Peyer's patch (tissue), 4 donors: ENCODE results near the gene CNOT4. TPM values are rescaled to one million over a fixed set of nuclear protein-coding genes. Genes with fewer than 3 reads are reported as not detected.

Experiments
- DNase-seq, 3 donors: peaks; one replicate each; pipeline ENCODE4 v3.0.0-alpha.2; 2017 to 2019
- H3K27ac ChIP-seq, 4 donors: fragments of 200-600 bp; sonication (generic); one replicate each; pipeline ENCODE4 v1.5.1; 2016 to 2019
- H3K27me3 ChIP-seq, 2 donors: fragments of 200-600 bp; sonication (generic); one replicate each; pipeline ENCODE4 v1.5.1; 2019
- H3K36me3 ChIP-seq, 3 donors: fragments of 200-600 bp; sonication (generic); one replicate each; pipeline ENCODE4 v1.5.1; 2016 to 2019
- H3K4me1 ChIP-seq, 4 donors: fragments of 200-600 bp; sonication (generic); one replicate each; pipeline ENCODE4 v1.5.1; 2016 to 2019
- H3K4me3 ChIP-seq, 4 donors: fragments of 200-600 bp; sonication (generic); 1 replicate in 3 of 4; 2 replicates in 1 of 4; pipeline ENCODE4 v1.5.1; 2016 to 2019; ENCODE audit warnings: mild to moderate bottlenecking in 1 of 4
- H3K9me3 ChIP-seq, 4 donors: fragments of 200-600 bp; sonication (generic); one replicate each; pipeline ENCODE4 v1.5.1; 2016 to 2019; ENCODE audit warnings: mild to moderate bottlenecking in 1 of 4
- CTCF ChIP-seq, 6 experiments: fragments of 450-650 bp in 4 of 6; fragments of 200-600 bp in 2 of 6; sonication (generic) in 1 of 6; IDR thresholded peaks; one replicate each; pipeline ENCODE4 v1.5.1; 2017 to 2019; ENCODE audit warnings: antibody characterized with exemption in 6 of 6, mild to moderate bottlenecking in 3 of 6, moderate library complexity in 1 of 6
- POLR2A ChIP-seq, 2 donors: fragments of 450-650 bp; IDR thresholded peaks; one replicate each; pipeline ENCODE4 v1.5.1; 2017; ENCODE audit warnings: antibody characterized with exemption in 2 of 2, mild to moderate bottlenecking in 2 of 2, moderate library complexity in 2 of 2
- total RNA-seq, 4 donors: library from RNA; depleted of rRNA; stranded (reverse); fragments of >200 nt; gene quantifications; one replicate each; pipeline ENCODE4 v1.1.0, GENCODE V29; 2016

The CNOT4 gene
- total RNA-seq, 4 donors from 2014 or later: 20.2 to 35.5 (median 24.1) TPM

- peaks cover 0 to 17% (median 0%) of the 10 kb centered on the region in 3 donors for H3K36me3 ChIP-seq
- H3K4me1 ChIP-seq: no peaks in the 10 kb centered on the region
- TF ChIP-seq POLR2A (IDR thresholded peaks at IDR 0.05) (no peak), CTCF (IDR thresholded peaks at IDR 0.05) (no peak)
- no peak for DNase-seq
- no peaks in the 10 kb centered on the region for H3K9me3 ChIP-seq
- H3K27me3 ChIP-seq: no peaks in the 10 kb centered on the region
- no peak overlapping the region for H3K4me3 ChIP-seq
- H3K27ac ChIP-seq: no peak overlapping the region
Observed at GRCh38 chr7:135410543-135410942, 99.4 kb downstream of the CNOT4 start.

- Histone ChIP-seq H3K27ac (no peak overlapping the region), H3K36me3 (peaks cover 0 to 17% (median 0%) of the 10 kb centered on the region in 3 donors)
- no peak for DNase-seq
Observed at GRCh38 chr7:135409845-135410542, 99.9 kb downstream of the CNOT4 start.

GRCh38 chr7:135407884-135408283 is 102.0 kb downstream of the CNOT4 start:
- Histone ChIP-seq H3K4me1 (no peaks in the 10 kb centered on the region), H3K9me3 (no peaks in the 10 kb centered on the region), H3K4me3 (no peak overlapping the region), H3K36me3 (peaks cover 0 to 12% (median 0%) of the 10 kb centered on the region in 3 donors), H3K27me3 (no peaks in the 10 kb centered on the region), H3K27ac (no peak overlapping the region)
- TF ChIP-seq POLR2A (IDR thresholded peaks at IDR 0.05): no peak
- no peak for TF ChIP-seq CTCF (IDR thresholded peaks at IDR 0.05)
- no peak for DNase-seq

More at GRCh38 chr7:135409845-135410542, 99.9 kb downstream of the CNOT4 start:
- no peak for TF ChIP-seq CTCF (IDR thresholded peaks at IDR 0.05)
- no peak for TF ChIP-seq POLR2A (IDR thresholded peaks at IDR 0.05)
- Histone ChIP-seq H3K9me3 (no peaks in the 10 kb centered on the region), H3K4me1 (no peaks in the 10 kb centered on the region), H3K4me3 (no peak overlapping the region), H3K27me3 (no peaks in the 10 kb centered on the region)

- Histone ChIP-seq H3K9me3 (no peaks in the 10 kb centered on the region), H3K36me3 (peaks cover 0 to 7% (median 0%) of the 10 kb centered on the region in 3 donors), H3K27ac (no peak overlapping the region), H3K27me3 (no peaks in the 10 kb centered on the region), H3K4me3 (no peak overlapping the region), H3K4me1 (no peaks in the 10 kb centered on the region)
- no peak for DNase-seq
- TF ChIP-seq CTCF (IDR thresholded peaks at IDR 0.05) (no peak), POLR2A (IDR thresholded peaks at IDR 0.05) (no peak)
Observed at GRCh38 chr7:135406918-135407317, 103.0 kb downstream of the CNOT4 start.

- TF ChIP-seq CTCF (IDR thresholded peaks at IDR 0.05) (no peak), POLR2A (IDR thresholded peaks at IDR 0.05) (no peak)
- Histone ChIP-seq H3K27me3 (no peaks in the 10 kb centered on the region), H3K4me1 (no peaks in the 10 kb centered on the region), H3K4me3 (no peak overlapping the region), H3K27ac (no peak overlapping the region), H3K9me3 (no peaks in the 10 kb centered on the region), H3K36me3 (peaks cover 0 to 7% (median 0%) of the 10 kb centered on the region in 3 donors)
- DNase-seq: no peak
Observed at GRCh38 chr7:135405969-135406368, 103.9 kb downstream of the CNOT4 start.
